HG02840 (cell line): ENCODE data around the gene COG7.
"Not testable (repeated sequence)": the region's sequence is repeated elsewhere in the genome, so short reads cannot be mapped to it uniquely, and the experiment has no call there.

Experiments used
- ATAC-seq: cut with Tn5 transposase; IDR thresholded peaks from one replicate; pipeline ENCODE4 v1.9.1; 2021; ENCODE audit warnings: mild to moderate bottlenecking, moderate library complexity, moderate number of reproducible peaks; ENCODE audit not compliant: unreplicated experiment, low FRiP score

The COG7 gene

GRCh38 chr16:23478566-23478965, 25.6 kb upstream of the COG7 start:
- no peak for ATAC-seq

DNA sequence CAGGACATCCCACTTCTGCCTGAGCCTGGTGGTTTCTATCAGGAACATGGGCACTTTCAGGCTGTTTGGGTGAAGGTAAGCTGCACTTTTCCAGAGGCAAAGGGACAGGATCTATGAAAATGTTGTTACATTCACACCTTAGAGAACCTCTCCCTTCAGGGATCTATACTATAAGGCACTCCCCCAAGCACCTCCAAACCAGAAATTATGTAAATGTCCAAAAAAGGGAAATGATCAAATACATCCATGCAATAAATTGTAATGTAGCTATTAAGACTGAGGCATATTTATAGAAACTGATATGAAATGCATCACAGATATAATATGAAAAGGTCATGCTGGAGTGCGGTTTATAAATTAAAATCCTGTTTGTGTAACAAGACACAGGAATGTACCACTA, 23.3 kb upstream of the COG7 start:
- no peak for ATAC-seq

- ATAC-seq, result no peak
These were observed 16.8 kb upstream of the COG7 start for GRCh38 chr16:23469814-23470213.

DNA sequence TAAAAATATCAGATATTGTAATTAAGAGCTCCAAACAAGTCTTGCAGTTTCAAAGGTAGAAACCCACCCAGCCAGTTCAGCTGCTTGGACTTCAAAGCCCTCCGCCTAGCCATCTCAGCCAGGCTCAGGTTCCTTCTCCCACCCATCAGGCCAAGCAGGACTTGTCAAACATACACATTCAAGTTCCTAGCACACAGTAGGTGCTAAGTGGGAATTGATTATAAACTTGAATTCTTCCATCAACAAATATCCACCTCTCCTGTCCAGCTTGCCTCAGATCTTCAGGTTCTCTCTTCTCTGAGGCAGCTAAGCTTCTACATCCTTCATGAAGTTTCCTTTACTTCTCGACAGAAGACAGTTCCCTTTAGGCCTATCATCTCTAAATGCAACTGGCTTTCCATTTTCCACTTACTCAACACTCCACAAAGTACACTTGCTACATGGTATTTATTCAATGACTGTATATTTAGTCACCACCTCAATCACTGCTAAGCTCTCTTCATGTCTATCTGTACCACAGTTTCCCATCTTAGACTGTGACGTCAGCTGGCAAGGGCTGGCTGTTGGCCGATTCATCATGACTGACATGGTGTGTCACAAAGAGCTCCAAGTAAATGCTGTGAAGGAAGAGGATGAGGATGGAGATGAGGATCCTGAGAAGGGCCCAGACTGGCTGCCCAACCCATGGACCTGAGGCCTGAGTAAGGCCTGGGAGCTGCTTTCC, 13.3 kb upstream of the COG7 start:
- ATAC-seq, result no peak

- no peak for ATAC-seq
These were observed 12.2 kb upstream of the COG7 start for GRCh38 chr16:23465179-23465578.

DNA sequence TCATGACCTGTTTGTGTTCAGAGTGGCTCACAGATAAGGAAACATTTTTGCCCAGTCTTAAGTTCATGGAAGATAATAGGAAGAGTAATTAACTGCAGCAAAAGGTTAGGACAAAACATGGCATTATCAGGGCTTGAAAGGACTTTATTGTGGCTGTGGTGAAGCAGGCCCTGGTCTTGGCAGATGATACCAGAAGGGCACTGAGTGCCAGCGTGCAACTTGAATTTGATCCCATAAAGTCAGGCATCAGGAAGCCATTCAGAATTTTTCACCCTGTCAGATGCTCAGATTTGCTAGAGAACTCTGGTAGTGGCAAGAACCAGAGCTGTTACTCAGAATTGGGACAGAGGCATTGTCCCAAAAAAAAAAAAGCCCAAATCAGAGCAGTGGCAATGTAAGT, 11.2 kb upstream of the COG7 start:
- ATAC-seq, result no peak

DNA sequence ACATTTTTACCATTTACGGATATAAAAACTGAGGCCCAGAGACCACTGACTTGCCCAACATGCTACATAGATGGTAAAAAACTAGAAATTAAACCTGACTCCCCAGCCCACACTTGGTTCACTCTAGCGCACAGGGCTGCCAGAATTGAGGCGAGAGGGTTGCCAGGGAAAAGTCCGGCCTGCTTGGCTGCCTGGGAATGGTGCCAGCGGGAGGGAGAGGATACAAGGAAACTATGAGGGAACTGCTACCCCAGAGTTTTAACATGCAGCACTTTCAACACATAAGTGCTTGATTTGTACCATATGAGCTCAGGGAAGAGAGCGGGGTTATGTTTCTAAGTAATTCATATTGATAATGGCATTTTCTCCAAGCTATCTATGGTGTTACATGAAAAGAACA, 10.0 kb upstream of the COG7 start:
- ATAC-seq, result not testable (repeated sequence)

DNA sequence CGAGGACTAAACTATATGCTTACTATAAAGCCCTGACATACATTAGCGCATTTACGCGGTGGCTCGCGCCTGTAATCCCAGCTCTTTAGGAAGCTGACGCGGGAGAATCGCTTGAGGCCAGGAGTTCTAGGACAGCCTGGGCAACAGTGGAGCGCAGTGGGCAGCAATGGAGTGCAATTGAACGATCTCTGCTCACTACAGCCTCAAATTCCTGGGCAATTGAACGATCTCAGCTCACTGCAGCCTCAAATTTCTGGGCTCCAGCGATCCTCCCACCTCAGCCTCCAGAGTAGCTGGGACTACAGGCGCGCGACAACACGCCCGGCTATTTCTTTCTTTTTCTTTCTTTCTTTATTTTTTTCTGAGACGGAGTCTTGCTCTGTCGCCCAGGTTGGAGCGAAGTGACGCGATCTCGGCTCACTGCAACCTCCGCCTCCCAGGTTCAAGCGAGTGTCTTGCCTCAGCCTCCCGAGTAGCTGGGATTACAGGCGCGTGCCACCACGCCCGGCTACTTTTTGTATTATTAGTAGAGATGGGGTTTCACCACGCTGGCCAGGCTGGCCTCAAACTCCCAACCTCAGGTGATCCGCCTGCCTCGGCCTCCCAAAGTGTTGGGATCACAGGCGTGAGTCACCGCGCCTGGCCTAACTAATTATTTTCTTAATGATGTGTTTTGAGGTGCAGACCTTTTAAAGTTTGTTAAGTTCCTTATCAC, 506 bp upstream of the COG7 start:
- ATAC-seq, result no peak

DNA sequence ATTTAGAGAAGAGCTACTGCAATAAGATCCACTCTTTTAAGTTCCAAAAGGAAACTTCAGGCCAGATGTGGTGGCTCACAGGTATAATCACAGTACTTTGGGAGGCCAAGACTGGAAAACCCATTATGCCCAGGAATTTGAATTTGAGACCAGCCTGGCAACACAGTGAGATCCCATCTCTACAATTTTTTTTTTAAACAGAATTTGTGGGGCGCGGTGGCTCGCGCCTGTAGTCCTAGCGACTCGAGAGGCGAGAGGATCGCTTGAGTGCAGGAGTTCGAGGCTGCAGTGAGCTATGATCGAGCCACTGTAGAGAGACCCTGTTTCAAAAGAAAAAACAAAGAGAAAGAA, 793 bp downstream of the COG7 start:
- no peak for ATAC-seq

DNA sequence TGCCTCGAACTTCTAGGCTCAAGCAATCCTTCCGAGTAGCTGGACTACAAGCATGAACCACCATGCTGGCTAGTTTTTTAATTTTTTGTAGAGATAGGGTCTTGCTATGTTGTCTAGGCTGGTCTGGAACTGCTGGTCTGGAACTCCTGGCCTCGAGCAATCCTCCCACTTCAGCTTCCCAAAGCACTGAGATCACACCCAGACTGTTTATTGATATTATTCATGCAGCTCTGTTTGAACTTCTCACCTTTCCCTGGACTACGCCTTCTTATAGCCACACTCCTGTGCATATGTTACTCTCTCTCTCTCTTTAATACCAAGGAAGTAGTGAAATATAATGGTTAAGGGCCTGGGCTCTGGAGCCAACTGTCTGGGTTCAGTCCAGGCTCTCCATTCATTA, 4.6 kb downstream of the COG7 start:
- ATAC-seq, result no peak

DNA sequence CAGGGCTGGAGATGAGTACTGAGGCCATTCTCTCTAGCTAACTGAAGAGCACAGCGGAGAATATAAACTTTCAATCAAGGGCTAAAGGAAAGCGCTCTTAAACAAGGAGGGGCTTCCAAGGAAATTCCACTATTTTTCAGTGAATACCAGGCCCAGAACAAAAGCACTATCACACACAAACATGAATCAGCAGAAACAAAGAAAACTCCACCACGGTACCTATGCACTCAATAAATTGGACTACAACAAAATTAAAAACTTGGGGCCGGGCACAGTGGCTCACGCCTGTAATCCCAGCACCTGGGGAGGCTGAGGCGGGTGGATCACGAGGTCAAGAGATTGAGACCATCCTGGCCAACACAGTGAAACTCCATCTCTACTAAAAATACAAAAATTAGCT, 15.4 kb downstream of the COG7 start:
- ATAC-seq, result not testable (repeated sequence)

- ATAC-seq, result no peak
These were observed 16.0 kb downstream of the COG7 start for GRCh38 chr16:23436951-23437350.

DNA sequence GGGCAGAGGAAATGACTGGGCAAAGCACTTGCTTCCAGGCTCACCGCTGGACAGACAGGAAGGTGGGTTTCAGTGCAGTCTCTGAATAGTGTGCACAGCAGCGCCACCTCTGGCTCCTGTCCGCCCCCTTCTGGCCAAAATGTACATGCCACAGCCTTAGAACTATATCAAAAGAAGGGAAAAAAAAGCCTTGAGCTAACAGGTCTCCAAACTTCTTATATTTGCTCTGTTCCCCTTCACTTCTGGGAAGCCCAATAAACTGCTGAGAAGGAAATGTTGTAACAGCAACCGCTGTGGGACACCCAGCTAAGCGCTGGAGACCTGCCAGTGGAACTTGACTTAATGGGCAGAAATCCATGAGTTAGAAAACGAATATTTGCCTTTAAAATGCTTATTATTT, 17.5 kb downstream of the COG7 start:
- ATAC-seq, result no peak

DNA sequence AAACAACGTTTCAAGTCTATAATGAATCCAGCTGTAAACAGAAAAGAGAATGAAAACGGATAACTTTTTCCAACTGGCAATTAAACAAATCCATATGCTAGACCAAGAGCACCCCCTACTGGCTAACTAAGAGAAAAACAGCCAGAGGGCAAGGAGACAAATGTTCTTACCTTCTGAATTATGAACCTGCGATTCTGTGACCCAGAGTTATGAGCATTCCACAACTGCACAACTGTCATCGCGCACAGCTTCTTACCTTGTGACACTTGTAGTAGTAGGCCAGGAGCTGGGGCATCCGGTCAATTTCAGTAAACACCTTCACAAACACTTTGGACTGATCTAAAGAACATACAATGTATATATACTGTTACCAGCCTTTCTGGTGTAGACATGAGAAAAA, 18.6 kb downstream of the COG7 start:
- no peak for ATAC-seq

- ATAC-seq, result no peak
These were observed 19.6 kb downstream of the COG7 start for GRCh38 chr16:23433261-23433920.

- no peak for ATAC-seq
These were observed 20.5 kb downstream of the COG7 start for GRCh38 chr16:23432176-23433128.

DNA sequence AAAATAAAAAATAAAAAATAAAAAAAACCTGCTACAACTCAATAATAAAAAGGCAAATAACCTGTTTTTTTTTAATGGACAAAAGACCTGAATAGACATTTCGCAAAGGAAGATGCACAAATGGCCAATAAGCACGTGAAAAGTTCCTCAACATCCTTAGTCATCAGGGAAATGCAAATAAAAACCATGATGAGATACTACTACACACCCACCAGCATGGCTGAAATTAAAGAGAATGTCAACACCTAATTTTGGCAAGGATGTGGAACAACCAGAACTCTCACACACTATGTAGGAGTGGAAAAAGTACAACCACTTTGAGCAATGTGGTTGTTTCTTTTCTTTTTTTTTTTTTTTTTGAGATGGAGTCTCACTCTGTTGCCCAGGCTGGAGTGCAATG, 24.6 kb downstream of the COG7 start:
- no peak for ATAC-seq

DNA sequence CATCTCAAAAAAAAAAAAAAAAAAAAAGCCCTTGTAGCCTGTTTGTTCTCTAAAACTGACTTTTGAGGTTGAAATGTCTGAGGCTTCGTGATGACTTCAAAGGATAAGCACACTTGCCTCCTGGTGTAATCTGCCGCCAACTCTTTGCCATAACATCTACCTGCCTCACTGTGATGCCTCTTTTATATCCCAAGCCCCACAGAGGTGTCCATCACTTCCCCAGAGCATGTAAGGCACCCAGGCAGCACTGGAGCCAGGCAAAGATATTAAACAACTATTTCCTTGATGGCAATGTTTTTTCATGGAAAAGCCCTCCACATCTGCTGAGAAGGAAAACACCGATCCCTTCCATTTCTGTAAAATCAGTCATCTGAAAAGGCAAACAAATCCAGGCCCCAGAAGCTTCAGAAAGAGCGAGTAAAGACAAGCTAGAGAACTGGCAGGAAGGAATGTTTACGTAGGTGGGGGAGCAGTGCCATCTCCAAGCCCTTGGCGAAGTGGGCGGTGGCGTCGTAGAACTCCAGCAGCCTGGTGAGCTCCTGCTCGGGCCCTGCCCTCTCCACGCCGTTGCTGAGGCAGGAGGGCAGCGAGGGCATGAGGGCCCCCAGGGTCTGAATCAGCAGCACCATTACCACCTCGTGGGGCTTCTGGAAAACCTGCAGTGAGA, 28.6 kb downstream of the COG7 start:
- no peak for ATAC-seq

- no peak for ATAC-seq
These were observed 29.4 kb downstream of the COG7 start for GRCh38 chr16:23423496-23424049.

DNA sequence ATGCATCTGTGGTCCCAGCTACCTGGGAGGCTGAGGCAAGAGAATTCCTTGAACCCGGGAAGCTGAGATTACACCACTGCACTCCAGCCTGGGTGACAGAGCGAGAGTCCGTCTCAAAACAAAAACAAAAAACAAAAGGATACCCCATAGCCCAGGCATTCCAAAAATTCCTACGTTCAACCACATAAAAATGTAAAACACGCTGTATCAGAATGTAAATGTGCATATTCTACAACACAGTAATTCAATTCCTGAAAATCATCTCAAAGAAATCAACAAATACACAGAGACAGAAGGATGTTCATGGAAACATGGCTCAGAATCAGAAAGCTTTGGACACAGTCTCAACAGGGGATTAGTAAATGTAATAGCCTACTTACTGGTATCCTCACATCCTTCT, 33.0 kb downstream of the COG7 start:
- no peak for ATAC-seq
